Measurements from ENCODE around the gene LYPD3.

- TF ChIP-seq CTCF (IDR thresholded peaks at IDR 0.05) (no peak), POLR2A (IDR thresholded peaks at IDR 0.05) (no peak)
Observed at GRCh38 chr19:43482193-43482592, 16.8 kb upstream of the LYPD3 start.
